BE2C (cell line): Measurements from ENCODE around the gene MAP4K2.
A peak's percentile ranks its signal among the peaks of the same experiment; 100 is the strongest.

ENCODE experiments used
- DNase-seq: peaks from one replicate; pipeline ENCODE4 v3.0.0-alpha.2; 2020
- H3K27me3 ChIP-seq: fragments of 250-450 bp; sonication (Bioruptor Pico); 2 replicates; pipeline ENCODE4 v1.5.1; 2020; ENCODE audit warnings: mild to moderate bottlenecking
- H3K36me3 ChIP-seq: fragments of 250-450 bp; sonication (Bioruptor Pico); 2 replicates; pipeline ENCODE4 v1.5.1; 2020; ENCODE audit warnings: mild to moderate bottlenecking
- H3K4me1 ChIP-seq: fragments of 250-450 bp; sonication (Bioruptor Pico); 2 replicates; pipeline ENCODE4 v1.5.1; 2020
- H3K4me3 ChIP-seq: 2 replicates; pipeline ENCODE4 v1.5.1; 2011; ENCODE audit warnings: low read depth, low read length
- H3K9me3 ChIP-seq: fragments of 250-450 bp; sonication (Bioruptor Pico); 2 replicates; pipeline ENCODE4 v1.5.1; 2020
- TF ChIP-seq, protein P1 (sequence below): IDR thresholded peaks from 2 replicates; pipeline ENCODE4 v1.5.1; 2012; ENCODE audit warnings: mild to moderate bottlenecking, low read depth, low read length

MAP4K2 gene

GRCh38 chr11:64786308-64786707, 16.7 kb downstream of the MAP4K2 start:
- no peak for DNase-seq
- H3K36me3 ChIP-seq, result no peaks in the 10 kb centered on the region
- H3K9me3 ChIP-seq, result no peaks in the 10 kb centered on the region
- H3K27me3 ChIP-seq, result no peaks in the 10 kb centered on the region
- TF ChIP-seq, protein P1, sequence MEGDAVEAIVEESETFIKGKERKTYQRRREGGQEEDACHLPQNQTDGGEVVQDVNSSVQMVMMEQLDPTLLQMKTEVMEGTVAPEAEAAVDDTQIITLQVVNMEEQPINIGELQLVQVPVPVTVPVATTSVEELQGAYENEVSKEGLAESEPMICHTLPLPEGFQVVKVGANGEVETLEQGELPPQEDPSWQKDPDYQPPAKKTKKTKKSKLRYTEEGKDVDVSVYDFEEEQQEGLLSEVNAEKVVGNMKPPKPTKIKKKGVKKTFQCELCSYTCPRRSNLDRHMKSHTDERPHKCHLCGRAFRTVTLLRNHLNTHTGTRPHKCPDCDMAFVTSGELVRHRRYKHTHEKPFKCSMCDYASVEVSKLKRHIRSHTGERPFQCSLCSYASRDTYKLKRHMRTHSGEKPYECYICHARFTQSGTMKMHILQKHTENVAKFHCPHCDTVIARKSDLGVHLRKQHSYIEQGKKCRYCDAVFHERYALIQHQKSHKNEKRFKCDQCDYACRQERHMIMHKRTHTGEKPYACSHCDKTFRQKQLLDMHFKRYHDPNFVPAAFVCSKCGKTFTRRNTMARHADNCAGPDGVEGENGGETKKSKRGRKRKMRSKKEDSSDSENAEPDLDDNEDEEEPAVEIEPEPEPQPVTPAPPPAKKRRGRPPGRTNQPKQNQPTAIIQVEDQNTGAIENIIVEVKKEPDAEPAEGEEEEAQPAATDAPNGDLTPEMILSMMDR, result no peak
- H3K4me1 ChIP-seq, result no peaks in the 10 kb centered on the region
- H3K4me3 ChIP-seq, result no peak overlapping the region

GRCh38 chr11:64784813-64785581, 18.0 kb downstream of the MAP4K2 start:
- TF ChIP-seq, protein P1, result no peak
- no peak for DNase-seq
- Histone ChIP-seq H3K4me1 (no peaks in the 10 kb centered on the region), H3K4me3 (no peak overlapping the region), H3K36me3 (no peaks in the 10 kb centered on the region), H3K9me3 (no peaks in the 10 kb centered on the region), H3K27me3 (no peaks in the 10 kb centered on the region)

GRCh38 chr11:64778473-64779298, 24.3 kb downstream of the MAP4K2 start, which contains the start of gene SF1:
Gene SF1 (minus strand): TSS chr11:64778542. CDS start chr11:64778392, 150 bp downstream.
- peak; percentile 95 for DNase-seq
- H3K27me3 ChIP-seq, result no peaks in the 10 kb centered on the region
- peak within 1 kb of the TSS; percentile 87 for H3K4me3 ChIP-seq
- TF ChIP-seq, protein P1, result no peak
- H3K36me3 ChIP-seq, result peaks cover 39% of the 10 kb centered on the region
- no peaks in the 10 kb centered on the region; the same call in 1 of the 2 replicates for H3K4me1 ChIP-seq
- no peaks in the 10 kb centered on the region for H3K9me3 ChIP-seq

GRCh38 chr11:64778223-64778472, 24.9 kb downstream of the MAP4K2 start:
- Histone ChIP-seq H3K4me3 (peak overlapping the region; percentile 60), H3K36me3 (peaks cover 44% of the 10 kb centered on the region), H3K27me3 (no peaks in the 10 kb centered on the region), H3K4me1 (no peaks in the 10 kb centered on the region; the same call in 1 of the 2 replicates), H3K9me3 (no peaks in the 10 kb centered on the region)
- no peak for DNase-seq
- TF ChIP-seq, protein P1, result no peak

DNA sequence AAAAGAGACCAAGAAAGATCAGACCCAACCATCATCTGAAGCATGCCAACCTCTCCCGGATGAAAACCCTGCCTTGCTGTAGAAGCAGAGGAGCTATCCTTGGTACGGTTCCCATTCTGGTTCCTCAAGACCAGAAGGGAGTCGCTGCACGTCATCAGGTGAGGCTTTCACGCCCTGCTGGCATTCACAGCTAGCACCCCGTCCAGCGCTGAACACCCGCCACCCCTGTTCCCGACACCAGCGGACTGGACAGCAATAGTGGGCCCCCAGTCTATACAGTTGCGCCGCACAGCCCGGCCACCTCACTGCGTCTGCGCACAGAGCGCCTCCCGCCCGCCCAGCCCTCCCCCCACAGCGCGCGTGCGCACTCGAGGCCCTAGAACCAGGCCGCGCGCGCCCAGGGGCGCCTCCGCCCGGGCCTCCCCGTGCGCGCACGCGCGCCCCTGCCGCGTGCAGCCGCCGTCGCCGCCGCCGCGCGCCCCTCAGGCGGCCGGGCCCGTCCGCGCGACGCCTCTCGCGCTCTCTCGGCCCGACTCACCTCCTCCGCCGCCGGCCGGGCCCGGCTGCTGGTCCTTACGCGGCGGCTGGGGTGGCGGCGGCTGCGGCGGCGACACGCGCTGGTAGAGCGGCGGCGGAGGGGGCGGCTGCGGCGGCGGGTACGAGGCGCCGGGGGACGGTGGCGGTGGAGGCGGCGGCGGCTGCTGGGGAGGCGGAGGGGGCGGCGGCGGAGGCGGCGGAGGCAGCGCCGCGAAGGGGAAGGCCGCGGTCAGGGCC, 25.4 kb downstream of the MAP4K2 start:
- Histone ChIP-seq H3K4me3 (peak overlapping the region; percentile 87), H3K27me3 (no peaks in the 10 kb centered on the region), H3K36me3 (peaks cover 49% of the 10 kb centered on the region), H3K9me3 (no peaks in the 10 kb centered on the region), H3K4me1 (no peaks in the 10 kb centered on the region; the same call in 1 of the 2 replicates)
- DNase-seq, result peak; percentile 73
- TF ChIP-seq, protein P1, result no peak
